MCF 10A (cell line): ENCODE measurements around the gene ANGPT4. TPM values are rescaled to one million over a fixed set of nuclear protein-coding genes. Genes with fewer than 3 reads are reported as not detected.

Source experiments
- BruUV-seq: library from RNA; stranded (reverse); fragments of 400-500 nt; replicated peaks from 2 replicates; lab custom pipeline; 2021; lab: Mats Ljungman, UMichigan
- CTCF ChIA-PET: fragments of 300-600 bp; sonication (Branson Sonifier 250); formaldehyde crosslinking; extraction: SDS; loops from one replicate; lab custom pipeline; 2021; ENCODE audit warnings: antibody characterized with exemption, inconsistent platforms; lab: Yijun Ruan, JAX
- POLR2A ChIA-PET: fragments of 300-600, 350-650 bp; sonication (Branson Sonifier 250); formaldehyde crosslinking; extraction: SDS; loops from one replicate; lab custom pipeline; 2020; ENCODE audit warnings: antibody characterized with exemption, inconsistent platforms; lab: Yijun Ruan, JAX
- DNase-seq: peaks from one replicate; pipeline ENCODE4 v3.0.0-alpha.2; 2018; ENCODE audit not compliant: unreplicated experiment
- H3K27ac Mint-ChIP-seq: one replicate; pipeline ENCODE4 v1.8.0; 2022; ENCODE audit warnings: mild to moderate bottlenecking, low read depth, mixed read lengths; ENCODE audit not compliant: unreplicated experiment
- H3K27me3 Mint-ChIP-seq: one replicate; pipeline ENCODE4 v1.8.0; 2022; ENCODE audit warnings: mixed read lengths; ENCODE audit not compliant: insufficient read depth, unreplicated experiment
- H3K36me3 Mint-ChIP-seq: one replicate; pipeline ENCODE4 v1.8.0; 2022; ENCODE audit warnings: mild to moderate bottlenecking, moderate library complexity, mixed read lengths; ENCODE audit not compliant: insufficient read depth, unreplicated experiment
- H3K4me1 Mint-ChIP-seq: one replicate; pipeline ENCODE4 v1.8.0; 2022; ENCODE audit warnings: mixed read lengths; ENCODE audit not compliant: insufficient read depth, unreplicated experiment
- H3K4me3 Mint-ChIP-seq: one replicate; pipeline ENCODE4 v1.8.0; 2022; ENCODE audit warnings: mild to moderate bottlenecking, moderate library complexity, mixed read lengths; ENCODE audit not compliant: unreplicated experiment
- H3K9me3 Mint-ChIP-seq: one replicate; pipeline ENCODE4 v1.8.0; 2022; ENCODE audit warnings: mixed read lengths; ENCODE audit not compliant: unreplicated experiment
- CTCF ChIP-seq: fragments of 200-600 bp; IDR thresholded peaks from one replicate; pipeline ENCODE4 v1.8.0; 2022; ENCODE audit warnings: antibody characterized with exemption, mild to moderate bottlenecking; ENCODE audit not compliant: unreplicated experiment
- intact Hi-C: fragments of 100-400 bp; cut with micrococcal nuclease; formaldehyde crosslinking; loops from 2 replicates; pipeline ENCODE4 v1.14.1; 2022
- total RNA-seq: library from RNA; stranded (reverse); gene quantifications from 2 replicates; pipeline ENCODE4 v1.2.3, GENCODE V29; 2022

The ANGPT4 gene
- total RNA-seq, 1 experiment from 2014 or later, result not detected

GRCh38 chr20:844473-845225, 71.5 kb downstream of the ANGPT4 start:
- DNase-seq, result peak; percentile 90
- CTCF ChIA-PET, result interaction anchor here (1.0 kb wide), 1 partner anchor 12 kb away, joined by 3 read pairs; no protein-coding TSS in a partner anchor
- H3K9me3 Mint-ChIP-seq, result no peaks in the 10 kb centered on the region
- intact Hi-C loops, result no loop called here
- H3K27me3 Mint-ChIP-seq, result no peaks in the 10 kb centered on the region
- peaks cover 3% of the 10 kb centered on the region for H3K36me3 Mint-ChIP-seq
- H3K4me3 Mint-ChIP-seq, result peak overlapping the region; percentile 59
- POLR2A ChIA-PET, result interaction anchor here (0.5 to 6.1 kb wide), 6 partner anchors 11 to 520 kb away, joined by 3 to 124 read pairs (median 4); partner anchors contain the start of gene FAM110A
- no peak for TF ChIP-seq CTCF
- no TSS peak for BruUV-seq
- H3K27ac Mint-ChIP-seq, result peak overlapping the region; percentile 23
- H3K4me1 Mint-ChIP-seq, result peaks cover 15% of the 10 kb centered on the region

DNA sequence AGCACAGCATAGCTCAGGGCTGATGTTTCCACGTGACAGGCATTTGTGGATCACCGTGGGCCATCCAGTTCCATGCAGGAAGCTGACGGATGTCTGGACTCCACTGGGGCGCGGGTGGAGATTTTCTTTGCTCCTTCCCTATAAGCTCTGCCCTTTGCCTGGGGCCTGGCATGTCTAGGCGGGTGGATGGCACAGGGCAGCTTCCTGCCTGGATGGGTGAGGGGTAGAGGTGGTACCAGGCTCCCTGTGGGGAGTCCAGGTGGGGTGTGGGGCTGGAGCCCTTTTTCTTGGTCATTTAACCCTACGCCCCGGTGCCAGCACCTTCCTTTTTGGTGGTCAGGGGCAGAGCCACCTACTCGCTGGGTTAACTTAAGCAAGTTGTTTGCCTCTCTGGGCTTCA, 72.2 kb downstream of the ANGPT4 start:
- no peak overlapping the region for H3K4me3 Mint-ChIP-seq
- H3K4me1 Mint-ChIP-seq, result peaks cover 15% of the 10 kb centered on the region
- peak overlapping the region; percentile 23 for H3K27ac Mint-ChIP-seq
- H3K36me3 Mint-ChIP-seq, result no peaks in the 10 kb centered on the region
- intact Hi-C loops, result no loop called here
- ChIA-PET POLR2A (interaction anchor here (0.8 to 6.1 kb wide), 4 partner anchors 11 to 520 kb away, joined by 3 to 124 read pairs (median 31); partner anchors contain the start of gene FAM110A), CTCF (interaction anchor here (0.6 to 1.1 kb wide), 5 partner anchors 11 to 109 kb away, joined by 3 to 5 read pairs (median 3); no protein-coding TSS in a partner anchor)
- no peak for TF ChIP-seq CTCF
- no peaks in the 10 kb centered on the region for H3K27me3 Mint-ChIP-seq
- DNase-seq, result no peak
- no peaks in the 10 kb centered on the region for H3K9me3 Mint-ChIP-seq
- BruUV-seq, result no TSS peak

DNA sequence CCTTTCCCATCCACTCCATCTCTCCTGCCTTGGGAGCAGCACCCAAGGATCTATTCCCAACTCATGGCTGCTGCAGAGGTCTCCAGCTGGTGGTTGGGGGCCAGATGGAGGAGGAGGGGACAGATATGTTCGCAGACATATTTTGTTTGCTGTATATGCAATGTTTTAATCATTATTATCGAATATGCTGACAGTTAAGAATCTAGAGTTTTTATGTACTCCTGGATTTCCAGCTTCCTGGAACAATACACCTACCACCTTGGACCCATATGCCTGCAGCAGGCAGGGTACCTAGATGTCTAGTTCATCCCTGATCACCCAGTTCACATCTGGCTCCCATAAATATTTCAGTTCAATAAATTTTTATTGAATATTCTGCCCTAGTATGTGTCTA, 73.6 kb downstream of the ANGPT4 start:
- no peaks in the 10 kb centered on the region for H3K27me3 Mint-ChIP-seq
- ChIA-PET POLR2A (interaction anchor here (0.8 to 6.1 kb wide), 3 partner anchors 9 to 276 kb away, joined by 3 to 124 read pairs (median 57); partner anchors contain the start of gene FAM110A), CTCF (interaction anchor here (0.6 to 3.2 kb wide), 7 partner anchors 9 to 284 kb away, joined by 3 to 16 read pairs (median 4); no protein-coding TSS in a partner anchor)
- no peak for TF ChIP-seq CTCF
- BruUV-seq, result no TSS peak
- H3K9me3 Mint-ChIP-seq, result no peaks in the 10 kb centered on the region
- no peaks in the 10 kb centered on the region for H3K36me3 Mint-ChIP-seq
- peak overlapping the region; percentile 72 for H3K4me3 Mint-ChIP-seq
- intact Hi-C loops, result no loop called here
- H3K4me1 Mint-ChIP-seq, result peaks cover 18% of the 10 kb centered on the region
- DNase-seq, result no peak
- H3K27ac Mint-ChIP-seq, result no peak overlapping the region
